Subcutaneous adipose tissue (tissue), 4 donors: ENCODE data around the gene THEMIS. TPM values are rescaled to one million over a fixed set of nuclear protein-coding genes. Genes with fewer than 3 reads are reported as not detected.

Source experiments
- CTCF ChIP-seq: fragments of 450-650 bp; IDR thresholded peaks from one replicate; pipeline ENCODE4 v1.5.1; 2016; ENCODE audit warnings: low read depth, mild to moderate bottlenecking, control low read depth, antibody characterized with exemption, moderate library complexity
- total RNA-seq, 4 donors: library from RNA; depleted of rRNA; stranded (reverse); fragments of >200 nt; gene quantifications; one replicate each; pipeline ENCODE4 v1.1.0, GENCODE V29; 2016

THEMIS gene
- total RNA-seq, 4 donors from 2014 or later = 0.19 to 1.2 (median 1.0) TPM

- TF ChIP-seq CTCF = no peak
Measured at GRCh38 chr6:127737009-127737486, 163.8 kb downstream of the THEMIS start.

GRCh38 chr6:127732927-127733326 lies 167.9 kb downstream of the THEMIS start:
- no peak for TF ChIP-seq CTCF

- TF ChIP-seq CTCF = no peak
Measured at GRCh38 chr6:127727260-127727953, 173.5 kb downstream of the THEMIS start.

GRCh38 chr6:127725821-127726220 lies 175.0 kb downstream of the THEMIS start:
- no peak for TF ChIP-seq CTCF

- TF ChIP-seq CTCF = no peak
Measured at GRCh38 chr6:127718694-127719093, 182.2 kb downstream of the THEMIS start.

- no peak for TF ChIP-seq CTCF
Measured at GRCh38 chr6:127717384-127717783, 183.5 kb downstream of the THEMIS start.

- TF ChIP-seq CTCF = no peak
Measured at GRCh38 chr6:127716465-127716864, 184.4 kb downstream of the THEMIS start.
